Activated CD8-positive, alpha-beta T cell treated with anti-CD3 and anti-CD28 coated beads for 36 hours (primary cell): Measurements from ENCODE around the gene SHE. TPM values are rescaled to one million over a fixed set of nuclear protein-coding genes. Genes with fewer than 3 reads are reported as not detected.

Source experiments
- ATAC-seq: fragments of 200-7000 bp; cut with Tn5 transposase; one replicate; pipeline ENCODE4 v1.10.0; 2021; ENCODE audit warnings: mild to moderate bottlenecking, moderate library complexity
- CTCF ChIA-PET: fragments of 350-600 bp; sonication (Branson Sonifier 250); formaldehyde crosslinking; loops from one replicate; lab custom pipeline; 2021; ENCODE audit warnings: antibody characterized with exemption; lab: Charles Lee
- POLR2A ChIA-PET: fragments of 350-600 bp; sonication (Branson Sonifier 250); formaldehyde crosslinking; loops from one replicate; lab custom pipeline; 2021; ENCODE audit warnings: antibody characterized with exemption; lab: Charles Lee
- DNase-seq: peaks from one replicate; pipeline ENCODE4 v3.0.0-alpha.2; 2020
- H3K27ac Mint-ChIP-seq: one replicate; pipeline ENCODE4 v1.8.0; 2021; ENCODE audit warnings: mild to moderate bottlenecking, mixed read lengths
- H3K27me3 Mint-ChIP-seq: one replicate; pipeline ENCODE4 v1.8.0; 2021; ENCODE audit warnings: mixed read lengths
- H3K36me3 Mint-ChIP-seq: one replicate; pipeline ENCODE4 v1.8.0; 2021; ENCODE audit warnings: low read depth, mixed read lengths
- H3K4me1 Mint-ChIP-seq: one replicate; pipeline ENCODE4 v1.8.0; 2021; ENCODE audit warnings: low read depth, mixed read lengths
- H3K4me3 Mint-ChIP-seq: one replicate; pipeline ENCODE4 v1.8.0; 2021; ENCODE audit warnings: mild to moderate bottlenecking, moderate library complexity, mixed read lengths
- H3K9me3 Mint-ChIP-seq: one replicate; pipeline ENCODE4 v1.8.0; 2021; ENCODE audit warnings: mixed read lengths
- CTCF ChIP-seq: fragments of 200-600 bp; IDR thresholded peaks from one replicate; pipeline ENCODE4 v1.8.0; 2022; ENCODE audit warnings: antibody characterized with exemption, mild to moderate bottlenecking
- intact Hi-C: fragments of 100-400 bp; cut with micrococcal nuclease; formaldehyde crosslinking; loops from one replicate; pipeline ENCODE4 v1.10.0; 2022
- total RNA-seq, 2 experiments: library from RNA; stranded (reverse); gene quantifications; one replicate each; pipeline ENCODE4 v1.2.3, GENCODE V29; 2021

The SHE gene
- total RNA-seq, 2 experiments from 2014 or later = not detected

GRCh38 chr1:154436433-154436832, 65.8 kb downstream of the SHE start:
- no peak for DNase-seq
- TF ChIP-seq CTCF = no peak
- no peaks in the 10 kb centered on the region for H3K9me3 Mint-ChIP-seq
- ChIA-PET POLR2A (no interaction called here), CTCF (interaction anchor here (0.6 kb wide), 1 partner anchor 8 kb away, joined by 3 read pairs; no protein-coding TSS in a partner anchor)
- no peak overlapping the region for H3K27ac Mint-ChIP-seq
- ATAC-seq = no peak
- H3K4me3 Mint-ChIP-seq = no peak overlapping the region
- no peaks in the 10 kb centered on the region for H3K27me3 Mint-ChIP-seq
- H3K4me1 Mint-ChIP-seq = peaks cover 51% of the 10 kb centered on the region
- intact Hi-C loops = no loop called here
- H3K36me3 Mint-ChIP-seq = peaks cover 14% of the 10 kb centered on the region

GRCh38 chr1:154435599-154436200, 66.5 kb downstream of the SHE start:
- Mint-ChIP-seq H3K4me1 (peaks cover 49% of the 10 kb centered on the region), H3K4me3 (no peak overlapping the region), H3K9me3 (no peaks in the 10 kb centered on the region), H3K36me3 (peaks cover 11% of the 10 kb centered on the region), H3K27ac (no peak overlapping the region), H3K27me3 (no peaks in the 10 kb centered on the region)
- ATAC-seq (no peak), DNase-seq (no peak)
- no peak for TF ChIP-seq CTCF
- POLR2A ChIA-PET = interaction anchor here (1.2 kb wide), 1 partner anchor 16 kb away, joined by 5 read pairs; no protein-coding TSS in a partner anchor
- intact Hi-C loops = no loop called here
- CTCF ChIA-PET = interaction anchor here (1.5 kb wide), 1 partner anchor 22 kb away, joined by 3 read pairs; no protein-coding TSS in a partner anchor

- no peaks in the 10 kb centered on the region for H3K9me3 Mint-ChIP-seq
- ChIA-PET CTCF (interaction anchor here (1.5 kb wide), 1 partner anchor 23 kb away, joined by 3 read pairs; no protein-coding TSS in a partner anchor), POLR2A (interaction anchor here (1.2 kb wide), 1 partner anchor 15 kb away, joined by 5 read pairs; no protein-coding TSS in a partner anchor)
- peaks cover 11% of the 10 kb centered on the region for H3K36me3 Mint-ChIP-seq
- H3K27me3 Mint-ChIP-seq = no peaks in the 10 kb centered on the region
- DNase-seq = no peak
- peaks cover 38% of the 10 kb centered on the region for H3K4me1 Mint-ChIP-seq
- ATAC-seq = no peak
- no peak for TF ChIP-seq CTCF
- intact Hi-C loops = no loop called here
- H3K4me3 Mint-ChIP-seq = no peak overlapping the region
- H3K27ac Mint-ChIP-seq = no peak overlapping the region
Observed at GRCh38 chr1:154434346-154435085, 67.7 kb downstream of the SHE start.

GRCh38 chr1:154433161-154433764, 68.9 kb downstream of the SHE start:
- peak; percentile 72 for DNase-seq
- Mint-ChIP-seq H3K9me3 (no peaks in the 10 kb centered on the region), H3K4me3 (no peak overlapping the region), H3K27ac (peak overlapping the region; percentile 20), H3K4me1 (peaks cover 30% of the 10 kb centered on the region), H3K36me3 (peaks cover 11% of the 10 kb centered on the region), H3K27me3 (no peaks in the 10 kb centered on the region)
- POLR2A ChIA-PET = interaction anchor here (1.0 to 1.3 kb wide), 2 partner anchors 9 to 26 kb away, joined by 3 to 4 read pairs; no protein-coding TSS in a partner anchor
- CTCF ChIA-PET = interaction anchor here (1.0 kb wide), 1 partner anchor 15 kb away, joined by 3 read pairs; no protein-coding TSS in a partner anchor
- ATAC-seq = peak; percentile 57
- TF ChIP-seq CTCF = no peak
- intact Hi-C loops = no loop called here
